ENCODE measurements around the gene PHF14. TPM values are rescaled to one million over a fixed set of nuclear protein-coding genes. Genes with fewer than 3 reads are reported as not detected.

Gene PHF14
- 29.9 and 35.5 TPM in 2 replicates for total RNA-seq

GRCh38 chr7:10973061-10973941, at the start of gene PHF14:
Gene PHF14, plus strand, starts transcription at chr7:10973872. Its CDS starts 452 bp downstream, at chr7:10974324.

